Measurements from ENCODE around the gene JARID2.

- TF ChIP-seq POLR2A (IDR thresholded peaks at IDR 0.05) (no peak), POLR2AphosphoS5 (IDR thresholded peaks at IDR 0.05; ENCODE audit: insufficient read depth in 1 of 2, low read depth in 1 of 2) (no peak)
These were observed 185.1 kb downstream of the JARID2 start for GRCh38 chr6:15430931-15431405.
